ENCODE results near the gene ZNF280C. TPM values are rescaled to one million over a fixed set of nuclear protein-coding genes. Genes with fewer than 3 reads are reported as not detected.
"Not testable (repeated sequence)": the region's sequence is repeated elsewhere in the genome, so short reads cannot be mapped to it uniquely, and the experiment has no call there.

Gene ZNF280C
- total RNA-seq, 3 donors from 2014 or later, result 2.3 to 4.3 (median 3.2) TPM

DNA sequence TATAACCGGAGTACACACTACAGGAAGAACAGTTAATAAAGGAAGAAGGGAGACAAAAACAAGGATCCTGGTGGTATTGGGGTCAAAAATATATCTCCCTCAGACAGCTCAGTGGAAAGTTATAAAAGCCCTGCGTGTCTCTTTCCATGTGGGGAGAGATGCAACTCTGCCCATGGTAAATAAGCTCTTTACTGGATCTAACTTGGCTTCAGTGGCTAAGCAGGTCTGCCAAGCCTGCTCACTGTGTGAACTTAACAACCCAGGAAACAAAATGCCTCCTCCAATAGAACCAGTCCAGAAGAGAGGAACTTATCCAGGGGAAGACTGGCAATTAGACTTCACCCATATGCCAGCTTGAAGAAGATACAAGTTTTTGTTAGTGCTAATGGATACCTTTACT is 17.0 kb upstream of the ZNF280C start:
- DNase-seq, result no peak
- H3K4me3 ChIP-seq, result no peak overlapping the region
- no peaks in the 10 kb centered on the region for H3K9me3 ChIP-seq
- intact Hi-C loops (cut with DNase I, micrococcal nuclease), result no loop called here
- TF ChIP-seq, protein P1, sequence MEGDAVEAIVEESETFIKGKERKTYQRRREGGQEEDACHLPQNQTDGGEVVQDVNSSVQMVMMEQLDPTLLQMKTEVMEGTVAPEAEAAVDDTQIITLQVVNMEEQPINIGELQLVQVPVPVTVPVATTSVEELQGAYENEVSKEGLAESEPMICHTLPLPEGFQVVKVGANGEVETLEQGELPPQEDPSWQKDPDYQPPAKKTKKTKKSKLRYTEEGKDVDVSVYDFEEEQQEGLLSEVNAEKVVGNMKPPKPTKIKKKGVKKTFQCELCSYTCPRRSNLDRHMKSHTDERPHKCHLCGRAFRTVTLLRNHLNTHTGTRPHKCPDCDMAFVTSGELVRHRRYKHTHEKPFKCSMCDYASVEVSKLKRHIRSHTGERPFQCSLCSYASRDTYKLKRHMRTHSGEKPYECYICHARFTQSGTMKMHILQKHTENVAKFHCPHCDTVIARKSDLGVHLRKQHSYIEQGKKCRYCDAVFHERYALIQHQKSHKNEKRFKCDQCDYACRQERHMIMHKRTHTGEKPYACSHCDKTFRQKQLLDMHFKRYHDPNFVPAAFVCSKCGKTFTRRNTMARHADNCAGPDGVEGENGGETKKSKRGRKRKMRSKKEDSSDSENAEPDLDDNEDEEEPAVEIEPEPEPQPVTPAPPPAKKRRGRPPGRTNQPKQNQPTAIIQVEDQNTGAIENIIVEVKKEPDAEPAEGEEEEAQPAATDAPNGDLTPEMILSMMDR (IDR thresholded peaks at IDR 0.05), result no peak
- no peak for ATAC-seq
- no peaks in the 10 kb centered on the region for H3K4me1 ChIP-seq (ENCODE audit: low read depth)
- no peaks in the 10 kb centered on the region for H3K36me3 ChIP-seq (ENCODE audit: low read depth)

DNA sequence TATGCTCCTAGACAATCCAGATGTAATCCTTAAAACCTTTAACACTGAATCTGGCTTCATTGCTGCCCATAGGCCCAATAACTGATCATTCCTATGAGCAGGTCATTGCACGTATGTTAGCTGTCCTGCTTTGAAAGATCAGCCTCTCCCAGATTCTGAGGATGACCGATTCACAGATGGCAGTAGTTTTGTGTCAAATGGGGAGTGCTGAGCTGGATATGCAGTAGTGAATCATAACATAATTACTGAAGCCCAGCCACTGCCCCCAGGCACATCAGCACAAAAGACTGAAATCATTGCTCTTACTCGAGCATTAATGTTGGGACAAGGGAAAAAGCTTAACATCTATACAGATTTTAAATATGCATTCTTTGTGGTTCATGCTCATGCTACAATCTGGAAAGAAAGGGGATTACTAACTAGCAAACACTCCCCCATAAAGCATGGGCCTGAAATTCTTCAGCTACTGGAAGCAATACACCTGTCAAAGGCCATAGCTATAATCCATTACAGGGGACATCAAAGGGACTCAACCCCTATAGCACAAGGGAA is 16.4 kb upstream of the ZNF280C start:
- TF ChIP-seq, protein P1 (IDR thresholded peaks at IDR 0.05), result no peak
- Histone ChIP-seq H3K4me3 (no peak overlapping the region), H3K4me1 (ENCODE audit: low read depth) (no peaks in the 10 kb centered on the region), H3K36me3 (ENCODE audit: low read depth) (no peaks in the 10 kb centered on the region), H3K9me3 (no peaks in the 10 kb centered on the region)
- ATAC-seq, result no peak
- DNase-seq, result no peak
- intact Hi-C loops (cut with DNase I, micrococcal nuclease), result no loop called here

DNA sequence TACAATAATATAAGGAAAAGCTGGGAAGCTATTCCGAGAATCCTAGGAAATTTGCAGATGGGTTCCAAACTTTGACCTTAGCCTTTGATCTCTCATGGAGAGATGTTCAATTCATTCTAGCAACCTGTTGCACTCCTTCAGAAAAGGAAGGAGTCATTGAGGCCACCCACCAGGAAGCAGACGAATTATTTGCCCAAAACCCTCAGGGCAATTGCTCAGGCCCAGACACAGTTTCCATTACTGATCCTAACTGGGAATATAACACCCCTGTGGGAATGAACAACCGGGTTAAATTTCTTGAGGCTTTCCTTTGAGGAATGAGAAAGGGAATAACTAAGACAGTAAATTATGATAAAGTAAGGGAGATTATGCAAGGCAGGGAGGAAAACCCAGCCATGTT is 13.5 kb upstream of the ZNF280C start:
- Histone ChIP-seq H3K4me3 (no peak overlapping the region), H3K36me3 (ENCODE audit: low read depth) (no peaks in the 10 kb centered on the region), H3K9me3 (no peaks in the 10 kb centered on the region), H3K4me1 (ENCODE audit: low read depth) (no peaks in the 10 kb centered on the region)
- TF ChIP-seq, protein P1 (IDR thresholded peaks at IDR 0.05), result no peak
- ATAC-seq (no peak), DNase-seq (no peak)
- intact Hi-C loops (cut with DNase I, micrococcal nuclease), result no loop called here

- Histone ChIP-seq H3K4me3 (no peak overlapping the region), H3K36me3 (ENCODE audit: low read depth) (no peaks in the 10 kb centered on the region), H3K4me1 (ENCODE audit: low read depth) (no peaks in the 10 kb centered on the region), H3K9me3 (no peaks in the 10 kb centered on the region)
- ATAC-seq (no peak), DNase-seq (no peak)
- TF ChIP-seq, protein P1 (IDR thresholded peaks at IDR 0.05), result no peak
- intact Hi-C loops (cut with DNase I, micrococcal nuclease), result no loop called here
Observed at GRCh38 chrX:130280901-130281300, 12.2 kb upstream of the ZNF280C start.

GRCh38 chrX:130272253-130272652 is 3.6 kb upstream of the ZNF280C start:
- H3K36me3 ChIP-seq (ENCODE audit: low read depth); DNase-seq; ATAC-seq; H3K4me3 ChIP-seq; H3K9me3 ChIP-seq; H3K4me1 ChIP-seq (ENCODE audit: low read depth); intact Hi-C loops (cut with DNase I, micrococcal nuclease): not testable (repeated sequence)

DNA sequence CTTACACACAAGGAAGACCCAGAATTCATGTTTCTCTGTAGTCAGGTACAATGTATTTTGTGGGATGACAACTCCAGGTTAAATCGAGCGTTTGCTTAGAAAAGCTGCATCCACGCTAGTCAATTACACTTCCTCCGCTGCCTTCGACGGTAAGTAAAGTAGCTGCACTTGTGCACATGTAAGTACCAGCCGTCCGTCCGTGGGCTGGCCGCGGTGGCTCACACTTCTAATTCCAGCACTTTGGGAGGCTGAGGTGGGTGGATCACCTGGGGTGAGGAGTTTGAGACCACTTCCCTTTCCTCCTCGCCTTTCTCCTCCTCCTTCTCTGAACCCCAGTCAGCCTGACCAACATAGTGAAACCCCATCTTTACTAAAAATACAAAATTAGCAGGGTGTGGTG is 692 bp upstream of the ZNF280C start:
- H3K36me3 ChIP-seq (ENCODE audit: low read depth); ATAC-seq; H3K9me3 ChIP-seq; H3K4me3 ChIP-seq; H3K4me1 ChIP-seq (ENCODE audit: low read depth); intact Hi-C loops (cut with DNase I, micrococcal nuclease): not testable (repeated sequence)
- DNase-seq, result peak in 2 of 3 donors; percentile 2 to 23

- no peaks in the 10 kb centered on the region for H3K4me1 ChIP-seq (ENCODE audit: low read depth)
- TF ChIP-seq, protein P1 (IDR thresholded peaks at IDR 0.05), result no peak
- H3K9me3 ChIP-seq, result no peaks in the 10 kb centered on the region
- ATAC-seq (peak; percentile 3), DNase-seq (no peak)
- H3K36me3 ChIP-seq (ENCODE audit: low read depth), result no peaks in the 10 kb centered on the region
- H3K4me3 ChIP-seq, result peak overlapping the region; percentile 28
- intact Hi-C loops (cut with DNase I, micrococcal nuclease), result no loop called here
Observed at GRCh38 chrX:130267956-130268448, 697 bp downstream of the ZNF280C start.
